GM12878 (cell line): Measurements from ENCODE around the gene PSMC3IP. TPM values are rescaled to one million over a fixed set of nuclear protein-coding genes. Genes with fewer than 3 reads are reported as not detected.

Experiments
- BMI1 ChIP-seq: fragments of 450-650 bp; IDR thresholded peaks from 2 replicates; pipeline ENCODE4 v1.6.1; 2016; ENCODE audit warnings: mild to moderate bottlenecking, moderate library complexity, borderline replicate concordance
- CBX5 ChIP-seq: sonication (generic); IDR thresholded peaks from 2 replicates; pipeline ENCODE4 v1.6.1; 2016; ENCODE audit warnings: low read depth, moderate library complexity, mild to moderate bottlenecking, inconsistent platforms
- LARP7 ChIP-seq: fragments of 450-650 bp; IDR thresholded peaks from 2 replicates; pipeline ENCODE4 v1.6.1; 2017; ENCODE audit warnings: mild to moderate bottlenecking
- MTA3 ChIP-seq: IDR thresholded peaks from 2 replicates; pipeline ENCODE4 v1.6.1; 2012; ENCODE audit warnings: low read length, inconsistent platforms, borderline replicate concordance
- MXI1 ChIP-seq: fragments of 150-350 bp; IDR thresholded peaks from 2 replicates; pipeline ENCODE4 v1.6.1; 2011; ENCODE audit warnings: low read depth, mild to moderate bottlenecking, inconsistent platforms, low read length, improper control_type of control experiment
- MYC ChIP-seq: IDR thresholded peaks from 2 replicates; pipeline ENCODE4 v1.6.1; 2011; ENCODE audit warnings: mild to moderate bottlenecking, low read length, moderate library complexity, inconsistent platforms; ENCODE audit not compliant: insufficient read depth, insufficient replicate concordance, insufficient read length, severe bottlenecking
- RAD51 ChIP-seq: fragments of 450-650 bp; IDR thresholded peaks from 2 replicates; pipeline ENCODE4 v1.6.1; 2016; ENCODE audit warnings: moderate library complexity, mild to moderate bottlenecking, inconsistent platforms
- SMC3 ChIP-seq: IDR thresholded peaks from 2 replicates; pipeline ENCODE4 v1.6.1; 2011; ENCODE audit warnings: low read length, improper control_type of control experiment, borderline replicate concordance
- SREBF1 ChIP-seq: IDR thresholded peaks from 2 replicates; pipeline ENCODE4 v1.6.1; 2012; ENCODE audit warnings: mild to moderate bottlenecking, low read length
- STAT1 ChIP-seq: fragments of 450-650 bp; conservative IDR thresholded peaks from 2 replicates; pipeline ENCODE4 v1.6.1; 2014; ENCODE audit warnings: antibody characterized with exemption, mild to moderate bottlenecking
- YBX1 ChIP-seq: fragments of 450-650 bp; IDR thresholded peaks from 2 replicates; pipeline ENCODE4 v1.6.1; 2016; ENCODE audit warnings: antibody characterized with exemption
- YY1 ChIP-seq: IDR thresholded peaks from 2 replicates; pipeline ENCODE4 v1.6.1; 2011; ENCODE audit warnings: low read depth, mild to moderate bottlenecking, low read length
- ZNF24 ChIP-seq: fragments of 450-650 bp; IDR thresholded peaks from 2 replicates; pipeline ENCODE4 v1.6.1; 2017; ENCODE audit warnings: antibody characterized with exemption, mild to moderate bottlenecking
- ZNF622 ChIP-seq: fragments of 450-650 bp; IDR thresholded peaks from 2 replicates; pipeline ENCODE4 v1.6.1; 2017; ENCODE audit warnings: mild to moderate bottlenecking, inconsistent platforms
- polyA plus RNA-seq, 11 experiments: library from polyadenylated mRNA; depleted of rRNA in 4 of 11; unstranded in 6 of 11; stranded (reverse) in 5 of 11; fragments of >200 nt; fragmentation: Nextera tagmentation in 4 of 11; fragmentation: Illumina TruSeq in 1 of 11; extraction: Ambion mirVana in 4 of 11; extraction: Trizol in 1 of 11; gene quantifications; 1 replicate in 1 of 11; 2 replicates in 10 of 11; pipeline versions ENCODE4 v1.2.1 to v1.2.3, GENCODE V29; 2011 to 2016; ENCODE audit warnings: inconsistent platforms in 2 of 11, missing spikeins in 2 of 11, low read depth in 1 of 11
- total RNA-seq, 4 experiments: library from RNA; depleted of rRNA in 3 of 4; stranded (reverse); fragments of >200 nt in 3 of 4; fragmentation: Illumina TruSeq in 1 of 4; extraction: Trizol in 1 of 4; gene quantifications; 2 replicates each; pipeline versions ENCODE4 v1.2.1 to v1.2.3, GENCODE V29; 2013 to 2021
- TF ChIP-seq, protein P1 (sequence below): fragments of 450-650 bp; IDR thresholded peaks from 2 replicates; pipeline ENCODE4 v1.6.1; 2017; ENCODE audit warnings: antibody characterized with exemption, mild to moderate bottlenecking, moderate library complexity
- TF ChIP-seq, protein P2 (sequence below): IDR thresholded peaks from 2 replicates; pipeline ENCODE4 v1.6.1; 2011; ENCODE audit warnings: low read depth, mild to moderate bottlenecking, low read length, moderate library complexity, borderline replicate concordance; ENCODE audit errors: extremely low read depth
- TF ChIP-seq, protein P3 (sequence below): fragments of 450-650 bp; formaldehyde crosslinking; IDR thresholded peaks from 2 replicates; pipeline ENCODE4 v1.4.0; 2022; ENCODE audit warnings: mild to moderate bottlenecking, moderate library complexity
- TF ChIP-seq, protein P4 (sequence below): IDR thresholded peaks from 2 replicates; pipeline ENCODE4 v1.6.1; 2012; ENCODE audit warnings: low read depth, low read length, improper control_type of control experiment
- TF ChIP-seq, protein P5 (sequence below): fragments of 450-650 bp; formaldehyde crosslinking; IDR thresholded peaks from 2 replicates; pipeline ENCODE4 v1.4.0; 2020; ENCODE audit warnings: mild to moderate bottlenecking, moderate library complexity

The PSMC3IP gene
- total and polyA plus RNA-seq, 10 of the 15 experiments (the other 5 are each of a cell fraction or from before 2014, with no cell fraction given), result 6.8 to 34.5 (median 17.7) TPM

DNA sequence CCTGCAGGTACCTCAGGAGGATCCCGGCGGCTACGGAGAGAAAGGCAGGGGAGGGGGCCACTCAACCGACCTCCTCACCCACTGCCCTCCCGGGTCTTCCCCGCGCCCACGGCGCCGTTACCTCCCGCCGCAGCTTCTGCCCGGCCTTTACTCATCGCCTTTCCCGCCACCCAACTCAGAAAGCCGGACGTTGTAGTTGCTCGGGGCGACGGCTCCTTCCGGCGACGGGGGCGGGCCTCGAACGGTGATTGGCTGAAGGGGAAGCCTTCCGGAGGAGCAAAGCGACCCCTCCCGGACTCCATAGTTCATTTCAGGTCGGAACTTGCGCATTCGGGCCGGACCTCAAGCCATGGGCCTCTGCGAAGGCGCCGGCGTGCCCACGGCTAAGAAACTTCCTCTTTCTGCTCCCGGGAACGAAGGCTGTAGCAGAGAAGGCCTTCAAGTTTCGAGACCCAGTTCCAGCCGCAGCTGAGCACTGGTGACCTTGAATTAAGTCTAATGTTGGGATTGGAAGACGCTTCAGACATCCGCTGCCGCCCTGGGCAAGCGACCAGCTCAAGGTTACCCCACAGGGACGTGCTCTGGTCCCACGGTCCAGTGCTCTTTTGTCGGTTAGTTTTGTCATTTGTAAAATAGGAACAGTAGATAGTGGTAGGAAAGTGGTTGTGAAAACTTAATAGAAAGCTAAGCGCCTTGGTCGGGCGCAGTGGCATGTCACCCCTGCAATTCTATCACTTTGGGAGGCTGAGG lies at the start of gene PSMC3IP (continued):
- TF ChIP-seq, protein P1, sequence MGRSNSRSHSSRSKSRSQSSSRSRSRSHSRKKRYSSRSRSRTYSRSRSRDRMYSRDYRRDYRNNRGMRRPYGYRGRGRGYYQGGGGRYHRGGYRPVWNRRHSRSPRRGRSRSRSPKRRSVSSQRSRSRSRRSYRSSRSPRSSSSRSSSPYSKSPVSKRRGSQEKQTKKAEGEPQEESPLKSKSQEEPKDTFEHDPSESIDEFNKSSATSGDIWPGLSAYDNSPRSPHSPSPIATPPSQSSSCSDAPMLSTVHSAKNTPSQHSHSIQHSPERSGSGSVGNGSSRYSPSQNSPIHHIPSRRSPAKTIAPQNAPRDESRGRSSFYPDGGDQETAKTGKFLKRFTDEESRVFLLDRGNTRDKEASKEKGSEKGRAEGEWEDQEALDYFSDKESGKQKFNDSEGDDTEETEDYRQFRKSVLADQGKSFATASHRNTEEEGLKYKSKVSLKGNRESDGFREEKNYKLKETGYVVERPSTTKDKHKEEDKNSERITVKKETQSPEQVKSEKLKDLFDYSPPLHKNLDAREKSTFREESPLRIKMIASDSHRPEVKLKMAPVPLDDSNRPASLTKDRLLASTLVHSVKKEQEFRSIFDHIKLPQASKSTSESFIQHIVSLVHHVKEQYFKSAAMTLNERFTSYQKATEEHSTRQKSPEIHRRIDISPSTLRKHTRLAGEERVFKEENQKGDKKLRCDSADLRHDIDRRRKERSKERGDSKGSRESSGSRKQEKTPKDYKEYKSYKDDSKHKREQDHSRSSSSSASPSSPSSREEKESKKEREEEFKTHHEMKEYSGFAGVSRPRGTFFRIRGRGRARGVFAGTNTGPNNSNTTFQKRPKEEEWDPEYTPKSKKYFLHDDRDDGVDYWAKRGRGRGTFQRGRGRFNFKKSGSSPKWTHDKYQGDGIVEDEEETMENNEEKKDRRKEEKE, result no peak
- no peak for TF ChIP-seq MYC
- peak; percentile 85 for TF ChIP-seq MXI1
- TF ChIP-seq SREBF1, result no peak
- TF ChIP-seq, protein P2, sequence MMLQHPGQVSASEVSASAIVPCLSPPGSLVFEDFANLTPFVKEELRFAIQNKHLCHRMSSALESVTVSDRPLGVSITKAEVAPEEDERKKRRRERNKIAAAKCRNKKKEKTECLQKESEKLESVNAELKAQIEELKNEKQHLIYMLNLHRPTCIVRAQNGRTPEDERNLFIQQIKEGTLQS, result no peak
- 0 out of 2 replicates have a peak, but pooled peaks have one; percentile 7 for TF ChIP-seq SMC3
- TF ChIP-seq, protein P3, sequence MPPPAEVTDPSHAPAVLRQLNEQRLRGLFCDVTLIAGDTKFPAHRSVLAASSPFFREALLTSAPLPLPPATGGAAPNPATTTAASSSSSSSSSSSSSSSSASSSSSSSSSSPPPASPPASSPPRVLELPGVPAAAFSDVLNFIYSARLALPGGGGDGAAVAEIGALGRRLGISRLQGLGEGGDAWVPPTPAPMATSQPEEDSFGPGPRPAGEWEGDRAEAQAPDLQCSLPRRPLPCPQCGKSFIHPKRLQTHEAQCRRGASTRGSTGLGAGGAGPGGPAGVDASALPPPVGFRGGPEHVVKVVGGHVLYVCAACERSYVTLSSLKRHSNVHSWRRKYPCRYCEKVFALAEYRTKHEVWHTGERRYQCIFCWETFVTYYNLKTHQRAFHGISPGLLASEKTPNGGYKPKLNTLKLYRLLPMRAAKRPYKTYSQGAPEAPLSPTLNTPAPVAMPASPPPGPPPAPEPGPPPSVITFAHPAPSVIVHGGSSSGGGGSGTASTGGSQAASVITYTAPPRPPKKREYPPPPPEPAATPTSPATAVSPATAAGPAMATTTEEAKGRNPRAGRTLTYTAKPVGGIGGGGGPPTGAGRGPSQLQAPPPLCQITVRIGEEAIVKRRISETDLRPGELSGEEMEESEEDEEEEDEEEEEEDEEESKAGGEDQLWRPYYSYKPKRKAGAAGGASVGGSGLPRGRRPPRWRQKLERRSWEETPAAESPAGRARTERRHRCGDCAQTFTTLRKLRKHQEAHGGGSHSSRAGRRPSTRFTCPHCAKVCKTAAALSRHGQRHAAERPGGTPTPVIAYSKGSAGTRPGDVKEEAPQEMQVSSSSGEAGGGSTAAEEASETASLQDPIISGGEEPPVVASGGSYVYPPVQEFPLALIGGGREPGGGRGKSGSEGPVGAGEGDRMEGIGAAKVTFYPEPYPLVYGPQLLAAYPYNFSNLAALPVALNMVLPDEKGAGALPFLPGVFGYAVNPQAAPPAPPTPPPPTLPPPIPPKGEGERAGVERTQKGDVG (CRISPR knock-in tag), result no peak
- peak; percentile 77; the same call in 1 of the 2 replicates for TF ChIP-seq CBX5
- TF ChIP-seq ZNF622, result no peak
- TF ChIP-seq STAT1, result no peak
- TF ChIP-seq BMI1, result peak; percentile 88
- TF ChIP-seq YY1, result peak; percentile 75; the same call in 1 of the 2 replicates
- no peak for TF ChIP-seq RAD51
- TF ChIP-seq ZNF24, result no peak
- TF ChIP-seq, protein P4, sequence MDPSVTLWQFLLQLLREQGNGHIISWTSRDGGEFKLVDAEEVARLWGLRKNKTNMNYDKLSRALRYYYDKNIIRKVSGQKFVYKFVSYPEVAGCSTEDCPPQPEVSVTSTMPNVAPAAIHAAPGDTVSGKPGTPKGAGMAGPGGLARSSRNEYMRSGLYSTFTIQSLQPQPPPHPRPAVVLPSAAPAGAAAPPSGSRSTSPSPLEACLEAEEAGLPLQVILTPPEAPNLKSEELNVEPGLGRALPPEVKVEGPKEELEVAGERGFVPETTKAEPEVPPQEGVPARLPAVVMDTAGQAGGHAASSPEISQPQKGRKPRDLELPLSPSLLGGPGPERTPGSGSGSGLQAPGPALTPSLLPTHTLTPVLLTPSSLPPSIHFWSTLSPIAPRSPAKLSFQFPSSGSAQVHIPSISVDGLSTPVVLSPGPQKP, result no peak
- peak; percentile 60 for TF ChIP-seq LARP7
- TF ChIP-seq YBX1, result no peak
- TF ChIP-seq MTA3, result no peak
- TF ChIP-seq, protein P5, sequence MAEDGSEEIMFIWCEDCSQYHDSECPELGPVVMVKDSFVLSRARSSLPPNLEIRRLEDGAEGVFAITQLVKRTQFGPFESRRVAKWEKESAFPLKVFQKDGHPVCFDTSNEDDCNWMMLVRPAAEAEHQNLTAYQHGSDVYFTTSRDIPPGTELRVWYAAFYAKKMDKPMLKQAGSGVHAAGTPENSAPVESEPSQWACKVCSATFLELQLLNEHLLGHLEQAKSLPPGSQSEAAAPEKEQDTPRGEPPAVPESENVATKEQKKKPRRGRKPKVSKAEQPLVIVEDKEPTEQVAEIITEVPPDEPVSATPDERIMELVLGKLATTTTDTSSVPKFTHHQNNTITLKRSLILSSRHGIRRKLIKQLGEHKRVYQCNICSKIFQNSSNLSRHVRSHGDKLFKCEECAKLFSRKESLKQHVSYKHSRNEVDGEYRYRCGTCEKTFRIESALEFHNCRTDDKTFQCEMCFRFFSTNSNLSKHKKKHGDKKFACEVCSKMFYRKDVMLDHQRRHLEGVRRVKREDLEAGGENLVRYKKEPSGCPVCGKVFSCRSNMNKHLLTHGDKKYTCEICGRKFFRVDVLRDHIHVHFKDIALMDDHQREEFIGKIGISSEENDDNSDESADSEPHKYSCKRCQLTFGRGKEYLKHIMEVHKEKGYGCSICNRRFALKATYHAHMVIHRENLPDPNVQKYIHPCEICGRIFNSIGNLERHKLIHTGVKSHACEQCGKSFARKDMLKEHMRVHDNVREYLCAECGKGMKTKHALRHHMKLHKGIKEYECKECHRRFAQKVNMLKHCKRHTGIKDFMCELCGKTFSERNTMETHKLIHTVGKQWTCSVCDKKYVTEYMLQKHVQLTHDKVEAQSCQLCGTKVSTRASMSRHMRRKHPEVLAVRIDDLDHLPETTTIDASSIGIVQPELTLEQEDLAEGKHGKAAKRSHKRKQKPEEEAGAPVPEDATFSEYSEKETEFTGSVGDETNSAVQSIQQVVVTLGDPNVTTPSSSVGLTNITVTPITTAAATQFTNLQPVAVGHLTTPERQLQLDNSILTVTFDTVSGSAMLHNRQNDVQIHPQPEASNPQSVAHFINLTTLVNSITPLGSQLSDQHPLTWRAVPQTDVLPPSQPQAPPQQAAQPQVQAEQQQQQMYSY (CRISPR knock-in tag), result no peak
